HG02870 (cell line): ENCODE data around the gene ANG.
"Not testable (repeated sequence)": the region's sequence is repeated elsewhere in the genome, so short reads cannot be mapped to it uniquely, and the experiment has no call there.

ENCODE experiments used
- ATAC-seq: cut with Tn5 transposase; IDR thresholded peaks from one replicate; pipeline ENCODE4 v1.9.1; 2021; ENCODE audit warnings: mild to moderate bottlenecking, moderate library complexity; ENCODE audit not compliant: unreplicated experiment

The ANG gene

GRCh38 chr14:20698018-20698329 is 9.4 kb downstream of the ANG start:
- no peak for ATAC-seq

GRCh38 chr14:20698934-20699333 is 10.4 kb downstream of the ANG start:
- ATAC-seq: no peak

- no peak for ATAC-seq
These were observed 11.4 kb downstream of the ANG start for GRCh38 chr14:20699931-20700330.

- ATAC-seq: not testable (repeated sequence)
These were observed 12.4 kb downstream of the ANG start for GRCh38 chr14:20700965-20701364.

GRCh38 chr14:20706657-20707355 is 18.2 kb downstream of the ANG start:
- no peak for ATAC-seq

GRCh38 chr14:20707622-20708021 is 19.1 kb downstream of the ANG start:
- no peak for ATAC-seq

GRCh38 chr14:20711261-20711660 is 22.7 kb downstream of the ANG start:
- ATAC-seq: no peak

GRCh38 chr14:20711685-20712084 is 23.1 kb downstream of the ANG start:
- ATAC-seq: no peak

GRCh38 chr14:20712904-20713303 is 24.3 kb downstream of the ANG start:
- no peak for ATAC-seq

- ATAC-seq: no peak
These were observed 26.2 kb downstream of the ANG start for GRCh38 chr14:20714593-20715250.

GRCh38 chr14:20719777-20720176 is 31.2 kb downstream of the ANG start:
- no peak for ATAC-seq

- no peak for ATAC-seq
These were observed 32.2 kb downstream of the ANG start for GRCh38 chr14:20720741-20721140.

GRCh38 chr14:20722016-20722415 is 33.5 kb downstream of the ANG start:
- ATAC-seq: no peak

GRCh38 chr14:20723488-20723887 is 34.9 kb downstream of the ANG start:
- ATAC-seq: no peak

GRCh38 chr14:20726121-20726520 is 37.6 kb downstream of the ANG start:
- ATAC-seq: not testable (repeated sequence)

- ATAC-seq: no peak
These were observed 38.0 kb downstream of the ANG start for GRCh38 chr14:20726531-20726930.

- ATAC-seq: no peak
These were observed 42.3 kb downstream of the ANG start for GRCh38 chr14:20730891-20731290.

- ATAC-seq: no peak
These were observed 43.9 kb downstream of the ANG start for GRCh38 chr14:20732477-20732876.

- ATAC-seq: no peak
These were observed 44.5 kb downstream of the ANG start for GRCh38 chr14:20732979-20733635.

GRCh38 chr14:20733684-20734429 is 45.3 kb downstream of the ANG start:
- no peak for ATAC-seq

- ATAC-seq: peak; percentile 67
These were observed 45.9 kb downstream of the ANG start for GRCh38 chr14:20734430-20734806.

GRCh38 chr14:20738292-20738691 is 49.7 kb downstream of the ANG start:
- not testable (repeated sequence) for ATAC-seq
